Thyroid gland (tissue), 4 donors: ENCODE data around the gene NKX2-3.

ENCODE experiments used
- CTCF ChIP-seq, 6 experiments: fragments of 200-600 bp in 3 of 6; fragments of 450-650 bp in 3 of 6; sonication (generic) in 3 of 6; IDR thresholded peaks; one replicate each; pipeline ENCODE4 v1.5.1; 2016 to 2019; ENCODE audit warnings: antibody characterized with exemption in 6 of 6, mild to moderate bottlenecking in 2 of 6, inconsistent platforms in 1 of 6, moderate library complexity in 1 of 6
- POLR2A ChIP-seq, 2 donors: fragments of 450-650 bp; IDR thresholded peaks; one replicate each; pipeline ENCODE4 v1.6.1; 2017; ENCODE audit warnings: antibody characterized with exemption in 2 of 2, mild to moderate bottlenecking in 2 of 2, moderate library complexity in 1 of 2

GRCh38 chr10:99562631-99563030 is 29.9 kb downstream of the NKX2-3 start:
- TF ChIP-seq CTCF (IDR thresholded peaks at IDR 0.05), result no peak
- TF ChIP-seq POLR2A (IDR thresholded peaks at IDR 0.05), result no peak
